GM19043 (cell line): Measurements from ENCODE around the gene PIAS4.

Experiments
- ATAC-seq: cut with Tn5 transposase; IDR thresholded peaks from one replicate; pipeline ENCODE4 v1.9.1; 2021; ENCODE audit warnings: low read depth; ENCODE audit not compliant: unreplicated experiment

PIAS4 gene

DNA sequence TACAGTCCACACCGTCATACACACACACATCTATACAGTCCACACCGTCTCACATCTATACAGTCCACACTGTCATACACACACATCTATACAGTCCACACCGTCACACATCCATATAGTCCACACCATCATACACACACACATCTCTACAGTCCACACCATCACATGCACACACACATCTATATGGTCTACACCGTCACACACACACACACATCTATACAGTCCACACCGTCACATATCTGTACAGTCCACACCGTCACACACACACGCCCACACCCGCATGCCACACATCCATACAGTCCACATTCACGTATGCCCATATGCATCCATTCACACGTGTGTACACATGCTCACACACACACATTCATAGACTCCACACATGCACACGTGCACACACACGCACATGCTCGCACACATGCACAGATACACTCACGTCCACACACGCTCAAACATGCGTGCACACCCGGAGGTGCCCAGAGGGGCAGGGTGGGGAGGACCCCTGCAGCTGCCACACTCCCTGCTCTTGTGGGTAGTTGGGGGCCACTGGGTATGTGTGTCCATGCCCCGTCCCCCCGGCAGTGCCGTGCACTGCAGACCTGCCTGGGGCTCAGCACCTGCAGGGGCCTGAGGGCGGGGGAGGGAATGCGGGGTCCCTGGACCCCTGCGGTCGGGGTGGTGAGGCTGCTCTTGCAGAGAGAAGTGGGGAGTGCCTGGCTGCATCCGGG is 29.2 kb downstream of the PIAS4 start:
- no peak for ATAC-seq

- ATAC-seq: no peak
Observed at GRCh38 chr19:4037301-4037949, 29.9 kb downstream of the PIAS4 start.

DNA sequence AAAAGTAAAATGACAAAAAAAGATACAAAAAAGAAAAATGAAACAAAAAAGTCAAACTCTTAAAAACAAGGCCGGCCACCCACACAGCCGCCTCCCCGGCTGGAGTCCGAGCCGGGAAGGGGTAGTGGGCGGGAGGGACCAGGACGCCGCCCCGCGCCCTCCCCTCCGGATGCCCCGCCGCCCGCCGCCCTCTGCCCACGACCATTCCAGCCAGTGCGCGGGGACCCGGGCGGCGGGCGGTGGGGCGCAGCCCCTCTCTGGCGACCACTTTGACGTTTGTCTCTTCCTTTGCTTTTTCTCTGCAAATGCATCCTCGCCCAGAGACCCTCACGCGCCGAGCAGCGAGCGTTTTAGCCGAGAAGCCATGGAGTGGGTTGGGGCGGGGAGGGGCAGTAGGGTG is 30.5 kb downstream of the PIAS4 start:
- no peak for ATAC-seq

DNA sequence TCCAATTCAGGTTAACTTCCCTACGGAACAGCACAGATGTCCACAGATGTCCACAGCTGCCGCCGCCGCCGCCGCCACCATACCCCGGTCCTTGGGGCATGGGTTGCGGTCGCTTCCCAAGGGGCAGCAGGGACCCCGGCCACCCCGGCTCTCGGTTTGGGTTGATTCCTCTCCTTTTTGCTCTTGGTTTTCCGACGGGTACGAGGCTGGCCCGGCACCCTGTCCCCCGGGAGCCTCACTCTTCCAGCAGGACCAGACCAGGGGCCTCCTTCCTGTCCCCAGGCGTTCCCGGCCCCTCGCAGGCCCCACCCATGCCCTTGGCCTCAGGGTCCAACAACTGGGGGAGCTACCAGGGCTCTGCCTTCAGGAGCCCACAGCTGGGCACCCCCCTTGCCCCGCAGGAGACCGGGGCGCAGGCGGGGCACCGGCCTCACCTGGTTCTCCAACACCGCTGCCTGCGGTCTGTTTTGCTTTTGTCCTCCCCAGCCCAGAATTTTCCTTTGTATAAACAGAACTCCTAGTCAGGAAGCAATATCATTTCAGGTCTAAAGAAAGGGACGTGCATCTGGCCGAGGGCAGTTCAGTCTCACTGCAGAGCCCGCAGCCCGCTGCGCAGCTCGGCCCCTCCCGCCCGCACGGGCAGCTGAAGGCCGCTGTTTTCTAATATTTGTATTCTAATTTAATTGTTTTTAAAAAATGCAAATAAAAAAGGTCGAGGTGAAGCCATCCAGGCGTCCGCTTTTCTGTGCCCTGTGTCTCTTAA is 31.3 kb downstream of the PIAS4 start:
- ATAC-seq: no peak

- no peak for ATAC-seq
Observed at GRCh38 chr19:4042064-4042730, 34.7 kb downstream of the PIAS4 start.

DNA sequence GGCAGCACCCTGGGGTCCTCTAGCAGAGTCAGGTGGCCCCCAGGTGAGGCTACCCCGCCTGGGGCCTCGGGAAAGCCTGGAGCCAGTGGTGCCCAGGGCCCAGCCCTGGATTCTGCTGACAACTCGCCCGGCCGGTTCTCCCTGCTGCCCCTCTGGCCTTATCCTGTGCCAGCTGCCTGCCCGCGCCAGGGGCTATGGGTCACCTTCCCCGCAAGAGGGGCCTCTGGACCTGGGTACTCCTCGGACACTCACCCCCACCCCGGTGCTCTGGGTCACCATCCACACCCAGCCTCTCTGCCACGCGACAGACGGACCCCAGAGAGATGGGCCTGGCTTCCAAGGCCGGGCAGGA is 35.2 kb downstream of the PIAS4 start:
- ATAC-seq: no peak

DNA sequence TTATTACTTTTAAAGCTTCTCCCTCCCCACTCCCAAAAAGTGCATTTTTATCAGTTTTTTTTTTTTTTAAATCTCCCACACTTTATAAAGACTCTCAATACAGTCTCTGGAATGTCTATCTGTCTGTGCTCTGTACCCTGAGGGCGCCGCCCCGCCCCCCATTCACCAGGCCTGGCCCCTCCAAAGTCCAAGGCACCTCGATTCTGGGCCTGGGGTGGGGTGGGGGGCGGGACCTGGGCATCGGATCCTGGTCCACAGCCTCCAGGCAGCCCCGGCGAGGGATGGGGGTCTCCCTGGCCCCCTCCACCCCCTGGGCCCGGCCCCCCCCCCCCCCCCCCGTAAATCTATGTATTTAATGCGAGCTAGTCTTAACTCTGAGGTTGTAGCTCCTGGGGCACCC is 35.9 kb downstream of the PIAS4 start:
- no peak for ATAC-seq

DNA sequence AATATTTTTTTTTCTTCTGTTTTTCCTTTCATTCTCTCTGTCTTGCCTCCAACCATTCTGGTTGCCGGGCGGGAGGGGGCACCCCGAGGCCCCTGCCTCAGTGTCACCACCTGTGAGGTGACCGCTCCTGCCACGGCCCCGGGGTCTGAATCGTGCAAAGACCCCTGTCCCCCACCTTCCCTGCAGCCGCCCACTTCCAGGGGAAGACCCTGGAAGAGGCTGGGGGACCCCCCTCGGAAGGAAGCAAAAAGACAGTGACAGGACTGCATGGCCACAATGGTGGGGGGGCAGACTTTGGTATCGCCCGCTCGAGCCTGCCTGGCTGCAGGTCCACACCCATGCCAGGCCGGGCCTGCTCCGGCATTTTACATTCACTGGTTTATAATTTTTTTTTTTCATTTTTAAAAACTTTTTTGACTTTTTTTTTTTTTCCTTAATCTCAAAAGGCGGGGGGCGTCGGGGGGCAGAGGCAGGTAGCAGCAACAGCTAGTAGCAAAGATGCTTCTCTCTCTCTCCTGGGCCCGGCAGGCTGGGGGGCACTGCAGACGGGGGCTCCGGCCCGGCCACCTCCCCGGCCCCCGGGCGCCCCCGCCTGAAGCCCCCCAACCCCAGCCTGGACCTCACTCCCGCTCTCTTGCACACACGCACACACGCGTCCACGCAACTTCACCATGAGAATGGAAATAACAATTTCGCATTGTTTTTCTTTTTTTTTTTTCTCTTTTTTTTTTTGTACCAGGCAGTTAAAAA is 36.6 kb downstream of the PIAS4 start:
- ATAC-seq: no peak

- no peak for ATAC-seq
Observed at GRCh38 chr19:4044990-4045465, 37.5 kb downstream of the PIAS4 start.

- ATAC-seq: no peak
Observed at GRCh38 chr19:4045597-4046361, 38.2 kb downstream of the PIAS4 start.

- ATAC-seq: no peak
Observed at GRCh38 chr19:4046362-4046691, 38.8 kb downstream of the PIAS4 start.

- ATAC-seq: no peak
Observed at GRCh38 chr19:4046946-4047683, 39.6 kb downstream of the PIAS4 start.

GRCh38 chr19:4049432-4049831 is 41.9 kb downstream of the PIAS4 start:
- ATAC-seq: no peak

GRCh38 chr19:4051175-4052101 is 43.9 kb downstream of the PIAS4 start:
- ATAC-seq: no peak

DNA sequence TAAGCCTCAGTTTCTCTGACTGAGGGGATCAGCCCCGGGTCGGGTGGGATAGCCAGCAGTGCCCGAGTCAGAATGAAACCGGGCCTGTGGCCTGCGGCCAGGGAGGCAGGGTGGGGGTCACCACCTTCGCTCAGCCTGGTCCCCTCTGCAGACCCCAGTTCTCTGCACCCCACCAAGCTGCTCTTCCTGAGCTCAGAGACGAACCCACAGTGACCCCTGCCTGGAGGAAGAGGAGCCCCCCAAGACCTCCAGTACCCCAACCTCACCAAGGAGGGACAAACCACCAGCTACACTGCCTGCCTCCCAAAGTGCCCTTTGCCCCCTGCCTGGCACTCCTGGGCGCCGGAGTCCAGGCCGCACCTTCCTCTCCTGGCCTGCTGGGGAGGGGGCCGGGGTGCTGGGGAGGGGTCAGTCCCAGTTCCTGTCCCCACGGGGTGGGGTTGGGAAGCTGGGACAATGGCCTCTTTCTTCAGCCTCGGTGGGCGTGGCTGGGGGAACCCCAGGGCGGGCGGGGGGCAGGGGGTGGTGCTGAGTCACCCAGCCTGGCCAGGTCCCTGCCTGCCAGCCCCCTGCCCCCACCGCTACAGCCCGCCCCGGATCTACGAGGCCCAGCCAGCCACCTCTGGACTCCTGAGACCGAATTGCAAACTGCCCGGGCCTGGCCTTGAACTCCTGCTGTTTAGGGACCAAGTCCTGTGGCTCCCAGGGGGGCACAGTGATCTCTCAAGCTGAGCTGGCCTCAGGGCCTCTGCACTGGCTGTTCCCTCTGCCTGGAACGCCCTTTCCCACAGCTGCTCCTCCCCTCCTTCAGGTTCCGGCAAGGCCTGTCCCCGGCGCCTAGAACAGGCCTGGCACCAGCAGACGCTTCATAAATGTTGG is 44.8 kb downstream of the PIAS4 start:
- ATAC-seq: no peak

- no peak for ATAC-seq
Observed at GRCh38 chr19:4052993-4053422, 45.5 kb downstream of the PIAS4 start.
